Uterus (tissue), 2 donors: ENCODE data around the gene ZNF428.

Experiments
- CTCF ChIP-seq, 4 experiments: fragments of 200-600 bp in 2 of 4; fragments of 450-650 bp in 2 of 4; sonication (generic) in 2 of 4; IDR thresholded peaks; one replicate each; pipeline ENCODE4 v1.5.1; 2016 to 2019; ENCODE audit warnings: antibody characterized with exemption in 4 of 4, mild to moderate bottlenecking in 2 of 4, moderate library complexity in 1 of 4
- POLR2A ChIP-seq, 2 donors: fragments of 450-650 bp; IDR thresholded peaks; one replicate each; pipeline ENCODE4 v1.6.1; 2016; ENCODE audit warnings: antibody characterized with exemption in 2 of 2, mild to moderate bottlenecking in 1 of 2, moderate library complexity in 1 of 2

GRCh38 chr19:43622956-43623355 is 3.5 kb upstream of the ZNF428 start:
- no peak for TF ChIP-seq CTCF (IDR thresholded peaks at IDR 0.05)
- TF ChIP-seq POLR2A (IDR thresholded peaks at IDR 0.05), result no peak
